DMS53 (cell line): ENCODE data around the gene LRRN2.

Source experiments
- DNase-seq: peaks from one replicate; lab custom pipeline; 2025; lab: John Stamatoyannopoulos, UW

The LRRN2 gene

DNA sequence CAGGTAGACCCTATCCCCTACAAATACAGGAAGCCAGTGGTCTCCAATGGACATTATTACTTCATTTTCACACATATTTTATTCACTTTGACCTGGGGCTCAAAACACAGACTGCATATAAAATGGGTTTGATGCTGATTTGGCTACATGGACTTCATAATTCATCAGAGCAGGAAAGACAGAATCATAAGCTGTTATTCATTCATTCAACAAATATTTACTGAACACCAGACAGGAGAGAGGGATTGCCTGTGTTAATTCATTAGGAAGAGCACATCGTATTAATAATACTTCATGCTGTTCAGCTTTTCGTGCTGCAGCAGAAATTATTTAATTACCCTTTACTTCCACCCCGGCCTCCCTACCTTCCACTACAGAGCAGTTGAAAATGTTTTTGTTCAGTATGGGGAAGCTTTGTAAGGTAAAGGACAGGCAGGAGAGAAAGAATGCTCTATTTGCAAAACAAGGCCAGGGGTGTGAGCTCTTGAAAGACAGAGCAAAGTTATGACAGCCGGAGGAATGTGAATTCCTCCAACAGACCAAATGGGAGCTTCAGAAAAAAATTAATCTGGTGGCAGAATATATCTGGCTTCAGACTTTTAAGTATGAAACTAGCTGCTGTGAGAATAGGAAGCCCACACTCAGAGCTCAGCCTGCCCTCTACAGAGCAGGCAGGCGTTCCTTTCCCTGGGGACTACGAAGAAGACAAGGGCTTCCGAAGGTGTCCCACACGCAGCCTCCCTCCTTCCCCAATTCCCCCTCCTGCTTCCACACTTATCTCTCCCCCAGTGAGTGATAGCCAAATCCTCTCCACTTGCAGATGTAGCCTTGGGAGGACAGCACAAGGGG, 111.3 kb downstream of the LRRN2 start:
- no peak for DNase-seq

DNA sequence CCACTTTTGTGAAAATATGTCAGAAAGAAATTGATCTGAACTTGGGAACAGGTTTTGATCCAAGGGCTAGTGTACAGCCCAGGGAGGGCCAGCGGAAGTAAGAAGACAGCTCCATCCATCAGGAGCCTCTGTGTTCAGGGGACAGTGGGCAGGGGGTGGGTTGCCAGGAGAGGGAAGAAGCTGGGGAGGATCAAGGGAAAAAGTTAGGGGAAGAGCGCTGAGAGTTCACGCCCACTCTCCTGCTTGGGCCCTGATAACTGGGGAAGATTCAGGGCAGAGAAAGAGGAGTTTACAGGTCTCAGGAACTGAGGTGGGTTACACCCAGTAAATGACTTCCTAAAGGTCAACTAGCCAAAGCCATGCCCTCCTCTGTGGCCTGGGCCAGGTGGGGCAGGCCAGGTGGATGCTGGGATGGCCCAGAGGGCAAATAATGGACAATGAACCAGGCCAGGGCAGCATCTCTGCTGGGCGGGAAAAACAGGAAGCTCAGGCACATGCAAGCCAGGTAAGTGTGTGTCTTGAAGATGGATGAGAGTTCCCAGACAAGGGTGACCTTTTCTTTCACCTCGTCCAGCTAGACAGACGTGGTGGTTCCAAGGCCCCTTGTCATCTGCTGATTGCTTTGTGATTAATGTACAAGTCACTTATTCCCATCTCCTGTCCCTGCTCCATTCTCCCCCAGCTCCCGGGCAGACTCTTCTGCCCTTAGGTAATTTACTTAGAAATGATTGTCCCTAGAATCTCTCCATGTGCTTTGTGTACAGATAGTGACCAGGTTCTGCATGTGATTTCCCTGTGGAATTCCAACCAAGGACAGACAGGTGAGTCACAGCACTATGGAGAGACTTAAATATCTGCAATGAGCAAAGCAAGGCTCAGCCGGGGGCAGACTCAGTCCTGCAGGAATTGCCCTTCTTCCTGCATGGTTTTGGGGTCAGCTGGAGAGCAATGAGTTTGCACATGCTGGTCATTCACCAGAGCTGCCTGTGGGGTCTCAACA, 112.3 kb downstream of the LRRN2 start:
- DNase-seq, result peak; percentile 26

DNA sequence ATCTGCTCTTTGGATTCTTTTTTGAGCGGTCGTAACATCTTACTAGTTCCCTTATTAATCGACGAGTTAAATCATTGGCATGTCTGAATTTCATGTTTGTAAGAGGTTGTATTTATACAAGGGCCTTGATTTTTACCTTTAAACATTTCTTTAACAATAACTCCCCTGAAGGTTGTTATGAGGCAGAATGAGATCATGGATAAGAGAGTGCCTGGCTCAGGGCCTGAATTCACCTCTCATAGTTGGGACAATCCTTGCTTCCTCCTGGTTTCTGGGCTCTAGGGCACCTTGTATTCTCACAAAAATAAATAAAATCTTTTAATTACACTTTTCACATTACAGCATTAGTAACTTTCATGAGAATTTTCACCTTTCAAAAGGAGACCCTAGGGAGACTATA, 113.9 kb downstream of the LRRN2 start:
- no peak for DNase-seq

DNA sequence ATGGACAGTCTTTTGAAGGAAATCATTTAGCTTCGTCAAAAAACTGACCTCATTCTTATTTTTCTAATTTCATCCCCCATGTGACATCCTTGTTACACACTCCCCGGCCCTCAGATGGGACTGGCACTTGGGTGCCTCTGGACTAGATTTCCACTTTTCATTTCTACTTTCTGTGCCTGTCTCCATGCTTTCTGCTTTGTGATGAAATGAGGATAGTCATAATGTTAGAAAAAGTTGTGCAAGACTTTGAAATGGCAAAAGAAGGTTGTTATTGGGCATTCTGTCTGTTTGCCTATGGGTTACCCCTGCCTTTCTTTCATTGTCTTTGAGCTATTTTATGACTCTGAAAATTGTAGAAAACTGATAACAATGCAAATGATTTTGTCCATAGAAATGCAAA, 114.4 kb downstream of the LRRN2 start:
- DNase-seq, result no peak

DNA sequence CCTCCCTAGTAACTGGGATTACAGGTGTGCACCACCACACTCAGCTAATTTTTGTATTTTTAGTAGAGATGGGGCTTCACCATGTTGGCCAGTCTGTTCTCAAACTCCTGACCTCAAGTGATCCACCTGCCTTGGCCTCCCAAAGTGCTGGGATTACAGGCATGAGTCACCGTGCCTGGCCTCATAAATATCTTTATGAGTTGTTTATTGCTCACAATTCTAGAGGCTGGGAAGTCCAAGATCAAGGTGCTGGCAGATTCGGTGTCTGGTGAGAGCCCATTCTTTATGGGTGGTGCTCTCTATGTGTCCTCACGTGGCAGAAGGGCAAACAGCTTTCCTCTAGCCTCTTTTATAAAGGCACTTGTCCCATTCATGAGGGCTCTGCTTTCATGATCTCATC, 115.5 kb downstream of the LRRN2 start:
- DNase-seq, result peak; percentile 24

DNA sequence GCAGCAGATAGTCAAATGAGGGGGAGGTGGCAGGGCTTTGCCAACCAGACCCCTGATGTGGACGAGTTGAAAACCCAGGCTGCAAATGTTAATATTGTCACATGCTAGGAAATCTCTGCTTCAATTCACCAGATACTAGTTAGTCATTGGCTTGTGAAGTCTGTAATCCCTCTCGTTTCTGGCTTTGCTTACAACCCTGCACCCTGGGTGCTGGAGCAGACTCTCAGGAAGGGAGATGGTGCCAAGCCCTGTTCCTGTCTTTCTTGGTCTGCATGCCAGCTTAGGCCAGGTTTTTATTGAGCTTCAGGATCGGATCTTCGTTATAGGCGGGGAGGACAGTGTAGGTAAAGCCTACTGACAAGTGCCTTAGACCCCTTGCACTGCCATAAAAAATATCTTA, 116.1 kb downstream of the LRRN2 start:
- DNase-seq, result no peak

DNA sequence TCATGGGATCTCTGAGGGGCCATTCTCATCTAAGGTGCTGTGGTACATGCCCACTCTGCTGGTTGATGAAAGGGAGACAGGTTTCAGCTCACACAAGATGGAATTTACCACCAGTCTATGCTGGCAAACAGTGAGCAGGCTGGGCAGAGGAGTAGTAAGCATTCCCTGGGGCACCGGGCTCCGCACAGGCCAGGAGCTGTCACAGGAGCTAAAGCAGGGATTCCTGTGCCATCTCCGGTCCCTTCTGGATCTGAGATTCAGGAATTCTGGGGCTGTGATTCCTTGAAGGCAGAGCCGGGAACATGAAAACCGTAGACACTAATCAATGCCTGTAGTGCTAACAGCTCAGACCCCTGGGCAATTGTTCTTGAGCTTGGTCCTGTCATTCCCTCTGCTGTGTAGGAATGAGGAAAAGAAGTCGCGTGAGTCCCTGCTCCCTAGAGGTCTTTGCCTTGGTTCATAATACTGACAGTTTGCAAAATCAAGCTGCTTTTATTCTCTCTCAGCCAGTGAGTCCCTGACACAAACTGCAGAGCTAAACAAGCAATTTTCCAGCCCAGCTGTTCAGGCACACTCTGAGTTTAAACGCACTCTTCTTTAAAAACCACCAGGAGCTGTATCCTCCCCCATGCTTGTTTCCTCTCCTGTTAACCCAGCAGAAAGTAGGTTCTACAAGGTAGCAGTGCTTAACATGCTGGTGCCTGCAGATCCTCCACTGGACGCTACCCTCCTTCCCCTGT, 116.8 kb downstream of the LRRN2 start:
- no peak for DNase-seq
